ENCODE results near the gene SNX18. TPM values are rescaled to one million over a fixed set of nuclear protein-coding genes. Genes with fewer than 3 reads are reported as not detected.

SNX18 gene
- total and polyA plus RNA-seq, 7 donors, result 3.9 to 51.3 (median 37.8) TPM

DNA sequence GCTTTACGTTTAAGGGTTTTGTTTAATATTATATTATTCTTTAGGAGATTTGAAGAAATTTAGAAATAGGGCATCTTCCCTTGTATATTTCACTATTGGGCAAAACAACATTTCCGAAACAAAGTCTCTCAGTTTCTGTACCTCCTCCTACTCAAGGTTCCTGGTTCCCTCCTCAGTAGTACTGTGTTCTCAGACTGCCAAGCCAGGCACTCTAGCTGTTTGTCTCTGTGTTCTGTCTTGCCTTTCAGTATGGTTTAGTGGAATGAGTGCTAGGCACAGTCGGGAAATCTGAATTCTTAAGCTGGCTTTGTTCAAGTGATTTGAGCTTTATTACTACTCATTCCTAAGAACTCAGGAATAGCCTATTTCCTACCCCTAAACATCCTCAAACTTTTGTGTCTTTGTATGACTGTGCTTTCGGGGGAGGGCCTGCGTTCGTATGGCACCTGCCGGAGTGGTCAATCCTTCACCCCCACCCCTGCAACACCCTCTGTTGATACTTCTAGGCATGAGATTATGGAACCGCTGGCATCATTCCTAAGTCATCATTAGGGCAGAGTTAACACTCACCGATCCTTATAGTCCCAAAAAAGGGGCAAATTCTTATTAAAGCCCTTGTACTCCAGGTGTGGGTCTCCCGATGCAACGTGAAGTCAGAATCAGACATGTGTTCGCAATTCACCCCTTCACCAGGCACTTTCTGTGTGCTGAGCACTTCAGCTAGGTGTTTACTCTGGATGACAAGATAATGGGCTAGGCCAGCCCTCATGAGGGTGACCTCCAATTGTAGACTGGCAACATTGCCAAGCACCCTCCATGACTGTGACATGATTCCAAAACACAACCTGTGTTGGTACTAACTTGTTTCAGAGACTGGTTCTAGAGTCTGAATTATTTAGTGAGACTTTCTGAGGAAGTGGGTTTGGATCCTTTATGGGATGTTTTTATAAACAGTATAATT is 24.5 kb downstream of the SNX18 start:
- H3K4me3 ChIP-seq, result no peak overlapping the region
- H3K36me3 ChIP-seq, result peaks cover 0 to 2% (median 0%) of the 10 kb centered on the region in 4 donors
- peak overlapping the region in 2 of 4 donors; percentile 20 to 33 for H3K27ac ChIP-seq
- H3K27me3 ChIP-seq, result no peaks in the 10 kb centered on the region
- no peaks in the 10 kb centered on the region for H3K9me3 ChIP-seq
- TF ChIP-seq POLR2A (IDR thresholded peaks at IDR 0.05) (no peak), POLR2AphosphoS5 (IDR thresholded peaks at IDR 0.05) (no peak), EP300 (IDR thresholded peaks at IDR 0.05) (no peak)
- TF ChIP-seq, protein P1, sequence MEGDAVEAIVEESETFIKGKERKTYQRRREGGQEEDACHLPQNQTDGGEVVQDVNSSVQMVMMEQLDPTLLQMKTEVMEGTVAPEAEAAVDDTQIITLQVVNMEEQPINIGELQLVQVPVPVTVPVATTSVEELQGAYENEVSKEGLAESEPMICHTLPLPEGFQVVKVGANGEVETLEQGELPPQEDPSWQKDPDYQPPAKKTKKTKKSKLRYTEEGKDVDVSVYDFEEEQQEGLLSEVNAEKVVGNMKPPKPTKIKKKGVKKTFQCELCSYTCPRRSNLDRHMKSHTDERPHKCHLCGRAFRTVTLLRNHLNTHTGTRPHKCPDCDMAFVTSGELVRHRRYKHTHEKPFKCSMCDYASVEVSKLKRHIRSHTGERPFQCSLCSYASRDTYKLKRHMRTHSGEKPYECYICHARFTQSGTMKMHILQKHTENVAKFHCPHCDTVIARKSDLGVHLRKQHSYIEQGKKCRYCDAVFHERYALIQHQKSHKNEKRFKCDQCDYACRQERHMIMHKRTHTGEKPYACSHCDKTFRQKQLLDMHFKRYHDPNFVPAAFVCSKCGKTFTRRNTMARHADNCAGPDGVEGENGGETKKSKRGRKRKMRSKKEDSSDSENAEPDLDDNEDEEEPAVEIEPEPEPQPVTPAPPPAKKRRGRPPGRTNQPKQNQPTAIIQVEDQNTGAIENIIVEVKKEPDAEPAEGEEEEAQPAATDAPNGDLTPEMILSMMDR (IDR thresholded peaks at IDR 0.05), result no peak
- H3K4me1 ChIP-seq, result peaks cover 0 to 48% (median 29%) of the 10 kb centered on the region in 4 donors
- 93 to 95% methylated on average over 12 of the region's 12 CpGs for WGBS, 2 donors
- intact Hi-C loops (cut with DNase I), result no loop called here
- DNase-seq, result no peak

DNA sequence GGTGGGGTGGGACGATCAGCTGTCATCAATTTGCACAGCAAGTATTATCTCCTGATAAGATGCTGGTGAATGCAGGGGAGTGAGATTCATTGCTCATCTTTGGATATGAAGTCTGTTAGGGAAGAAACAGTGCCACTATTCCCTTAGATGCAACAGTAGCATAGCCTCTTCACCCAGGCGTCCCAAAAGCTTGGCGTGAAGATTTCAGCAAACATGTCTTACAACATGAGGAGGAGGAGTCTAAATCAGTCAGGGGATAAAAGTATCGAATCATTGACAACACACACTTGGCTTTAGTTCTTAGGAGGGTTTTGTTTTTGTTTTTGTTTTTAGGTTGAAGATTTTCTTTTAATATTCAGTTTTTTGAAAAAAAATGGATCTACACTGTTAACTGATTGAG is 26.5 kb downstream of the SNX18 start:
- intact Hi-C loops (cut with DNase I), result no loop called here
- 92 to 95% methylated on average over 4 of the region's 4 CpGs for WGBS, 2 donors
- Histone ChIP-seq H3K27me3 (no peaks in the 10 kb centered on the region), H3K36me3 (peaks cover 0 to 11% (median 0%) of the 10 kb centered on the region in 4 donors), H3K4me1 (peaks cover 0 to 36% (median 20%) of the 10 kb centered on the region in 4 donors), H3K9me3 (no peaks in the 10 kb centered on the region), H3K27ac (no peak overlapping the region), H3K4me3 (no peak overlapping the region)
- DNase-seq, result no peak
- TF ChIP-seq POLR2AphosphoS5 (IDR thresholded peaks at IDR 0.05), result no peak

DNA sequence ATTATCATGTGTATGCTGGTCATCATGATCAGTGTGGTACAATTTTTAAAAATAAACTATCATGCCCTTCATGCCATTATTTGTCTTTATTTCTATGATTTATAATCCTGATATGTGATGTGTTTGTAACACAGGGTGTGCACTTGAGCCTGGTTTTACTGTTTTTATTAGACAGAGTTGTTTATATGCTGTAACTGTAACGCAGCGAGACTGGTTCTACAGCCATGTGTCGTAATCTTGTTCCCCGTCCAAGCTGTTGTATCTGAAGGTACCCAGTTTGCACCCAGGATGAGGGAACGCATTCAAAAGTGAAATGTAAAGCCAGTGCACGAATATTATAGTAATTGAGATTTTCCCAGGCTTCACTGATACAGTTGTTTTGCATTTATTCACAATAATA is 28.2 kb downstream of the SNX18 start:
- peaks cover 0 to 11% (median 0%) of the 10 kb centered on the region in 4 donors for H3K36me3 ChIP-seq
- H3K27me3 ChIP-seq, result no peaks in the 10 kb centered on the region
- no peak overlapping the region for H3K27ac ChIP-seq
- intact Hi-C loops (cut with DNase I), result no loop called here
- DNase-seq, result no peak
- no peak overlapping the region for H3K4me3 ChIP-seq
- peaks cover 0 to 36% (median 18%) of the 10 kb centered on the region in 4 donors for H3K4me1 ChIP-seq
- WGBS, 2 donors, result 16 to 63% methylated on average over 6 of the region's 6 CpGs
- H3K9me3 ChIP-seq, result no peaks in the 10 kb centered on the region
- TF ChIP-seq, protein P1 (IDR thresholded peaks at IDR 0.05), result no peak

DNA sequence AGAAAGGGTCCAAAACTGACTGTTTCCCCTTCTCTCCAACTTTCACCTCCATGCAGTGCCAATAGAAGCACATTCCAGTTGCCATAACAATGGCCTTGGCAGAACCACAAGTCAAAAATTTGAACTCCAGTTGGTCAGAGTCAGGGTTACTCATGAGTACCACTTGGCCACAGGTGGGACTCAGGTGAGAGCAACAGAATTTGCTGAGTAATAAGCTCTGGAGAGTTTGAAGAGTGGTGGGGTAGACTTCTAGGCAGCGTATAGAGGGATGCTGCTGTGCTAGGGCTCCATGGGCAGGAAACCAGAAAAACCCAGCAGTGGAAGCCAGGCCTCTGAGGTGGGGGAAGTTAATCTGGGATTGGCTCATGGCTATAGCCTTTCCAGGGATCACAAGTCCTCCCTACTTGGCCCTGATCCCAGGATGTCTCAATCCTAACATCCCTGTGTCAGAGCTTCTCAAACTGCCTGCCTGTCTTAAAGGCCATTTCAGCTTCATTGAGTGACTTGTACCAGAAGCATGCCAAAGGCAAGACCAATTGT is 30.2 kb downstream of the SNX18 start:
- Histone ChIP-seq H3K4me1 (peaks cover 0 to 21% (median 6%) of the 10 kb centered on the region in 4 donors), H3K36me3 (peaks cover 0 to 11% (median 0%) of the 10 kb centered on the region in 4 donors), H3K27ac (peak overlapping the region in 1 of 4 donors; percentile 7), H3K27me3 (no peaks in the 10 kb centered on the region), H3K9me3 (no peaks in the 10 kb centered on the region), H3K4me3 (no peak overlapping the region)
- TF ChIP-seq, protein P1 (IDR thresholded peaks at IDR 0.05), result no peak
- no peak for TF ChIP-seq EP300 (IDR thresholded peaks at IDR 0.05)
- TF ChIP-seq POLR2AphosphoS5 (IDR thresholded peaks at IDR 0.05), result peak in 1 of 4 donors; percentile 16
- TF ChIP-seq POLR2A (IDR thresholded peaks at IDR 0.05), result no peak
- peak; percentile 90 for DNase-seq
- intact Hi-C loops (cut with DNase I), result no loop called here
- 78 to 84% methylated on average over 1 of the region's 1 CpG for WGBS, 2 donors

DNA sequence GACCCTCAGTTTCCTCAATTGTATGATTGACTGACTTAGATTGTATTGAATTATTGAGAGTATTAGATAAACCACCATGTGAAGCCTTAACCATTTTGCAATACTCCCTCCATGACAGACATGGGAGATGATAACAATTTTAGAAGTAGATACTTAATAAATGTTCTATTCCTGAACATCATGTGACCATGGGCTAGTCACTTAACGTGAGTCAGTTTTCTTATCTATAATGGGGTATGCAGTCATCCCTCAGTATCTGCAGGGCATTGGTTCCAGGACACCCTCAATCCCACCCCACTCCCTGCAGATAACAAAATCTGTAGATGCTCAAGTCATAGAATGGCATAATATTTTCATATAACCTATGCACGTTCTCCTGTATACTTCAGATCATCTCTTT is 31.0 kb downstream of the SNX18 start:
- H3K4me3 ChIP-seq, result no peak overlapping the region
- WGBS, 2 donors, result 94% methylated on average over 2 of the region's 2 CpGs
- peak overlapping the region in 1 of 4 donors; percentile 7 for H3K27ac ChIP-seq
- no peaks in the 10 kb centered on the region for H3K9me3 ChIP-seq
- peaks cover 0 to 18% (median 5%) of the 10 kb centered on the region in 4 donors for H3K4me1 ChIP-seq
- no peaks in the 10 kb centered on the region for H3K27me3 ChIP-seq
- peaks cover 0 to 11% (median 0%) of the 10 kb centered on the region in 4 donors for H3K36me3 ChIP-seq
- intact Hi-C loops (cut with DNase I), result no loop called here
- TF ChIP-seq EP300 (IDR thresholded peaks at IDR 0.05) (no peak), POLR2AphosphoS5 (IDR thresholded peaks at IDR 0.05) (no peak), POLR2A (IDR thresholded peaks at IDR 0.05) (no peak)
- TF ChIP-seq, protein P1 (IDR thresholded peaks at IDR 0.05), result no peak
- no peak for DNase-seq
